WERI-Rb-1 (cell line): ENCODE measurements around the gene SLCO4A1.

Source experiments
- DNase-seq: peaks from one replicate; pipeline ENCODE4 v3.0.0-alpha.2; 2020
- H3K27ac ChIP-seq: fragments of 250-450 bp; sonication (Bioruptor Pico); 2 replicates; pipeline ENCODE4 v1.5.1; 2020; ENCODE audit warnings: mild to moderate bottlenecking, moderate library complexity
- H3K27me3 ChIP-seq: fragments of 250-450 bp; sonication (Bioruptor Pico); 2 replicates; pipeline ENCODE4 v1.5.1; 2021; ENCODE audit warnings: mild to moderate bottlenecking, low read depth, moderate library complexity; ENCODE audit not compliant: insufficient read depth, severe bottlenecking
- H3K36me3 ChIP-seq: fragments of 250-450 bp; sonication (Bioruptor Pico); 2 replicates; pipeline ENCODE4 v1.5.1; 2020; ENCODE audit warnings: mild to moderate bottlenecking, moderate library complexity
- H3K4me3 ChIP-seq: 2 replicates; pipeline ENCODE4 v1.5.1; 2011; ENCODE audit warnings: low read depth, mild to moderate bottlenecking, control low read depth, low read length
- H3K9me3 ChIP-seq: fragments of 250-450 bp; sonication (Bioruptor Pico); 2 replicates; pipeline ENCODE4 v1.5.1; 2021; ENCODE audit warnings: mild to moderate bottlenecking, moderate library complexity; ENCODE audit not compliant: severe bottlenecking
- CTCF ChIP-seq: IDR thresholded peaks from 2 replicates; pipeline ENCODE4 v1.5.1; 2011; ENCODE audit warnings: low read depth, mild to moderate bottlenecking, control low read depth, inconsistent platforms, low read length

The SLCO4A1 gene

GRCh38 chr20:62717933-62718332, 75.6 kb downstream of the SLCO4A1 start:
- no peak for TF ChIP-seq CTCF
- Histone ChIP-seq H3K27ac (no peak overlapping the region), H3K27me3 (no peaks in the 10 kb centered on the region), H3K9me3 (peaks cover 2% of the 10 kb centered on the region), H3K4me3 (no peak overlapping the region), H3K36me3 (no peaks in the 10 kb centered on the region)
- no peak for DNase-seq

DNA sequence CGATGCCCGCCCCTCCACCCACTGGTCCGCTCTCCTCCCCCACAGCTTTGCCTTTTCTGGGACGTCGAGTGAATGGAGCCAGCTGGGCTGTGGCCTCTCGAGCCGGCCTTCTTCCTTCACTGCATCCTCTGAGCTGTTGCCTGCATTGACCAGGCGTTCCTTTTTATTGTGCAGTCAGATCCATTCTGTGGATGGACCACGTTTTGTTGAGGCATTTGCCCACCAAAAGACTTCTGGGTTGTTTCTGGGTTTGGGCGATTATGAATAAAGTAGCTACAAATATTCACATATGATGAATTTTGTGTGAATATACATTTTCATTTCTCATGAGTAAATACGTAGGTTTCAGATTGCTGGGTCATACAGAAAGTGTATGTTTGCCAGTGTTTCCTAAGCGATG, 76.2 kb downstream of the SLCO4A1 start:
- Histone ChIP-seq H3K36me3 (no peaks in the 10 kb centered on the region), H3K27me3 (no peaks in the 10 kb centered on the region), H3K27ac (no peak overlapping the region), H3K9me3 (peaks cover 2% of the 10 kb centered on the region), H3K4me3 (no peak overlapping the region)
- DNase-seq: no peak
- no peak for TF ChIP-seq CTCF

- Histone ChIP-seq H3K27ac (no peak overlapping the region), H3K4me3 (no peak overlapping the region), H3K27me3 (no peaks in the 10 kb centered on the region), H3K36me3 (no peaks in the 10 kb centered on the region), H3K9me3 (peaks cover 2% of the 10 kb centered on the region)
- no peak for TF ChIP-seq CTCF
- no peak for DNase-seq
Observed at GRCh38 chr20:62719250-62719935, 77.1 kb downstream of the SLCO4A1 start.
